ENCODE results near the gene COL18A1.

The COL18A1 gene

GRCh38 chr21:45383111-45383614 is 21.8 kb upstream of the COL18A1 start:
- DNase-seq (ENCODE audit: low spot score) = no peak

GRCh38 chr21:45383615-45384201 is 21.3 kb upstream of the COL18A1 start:
- no peak for DNase-seq (ENCODE audit: low spot score)

DNA sequence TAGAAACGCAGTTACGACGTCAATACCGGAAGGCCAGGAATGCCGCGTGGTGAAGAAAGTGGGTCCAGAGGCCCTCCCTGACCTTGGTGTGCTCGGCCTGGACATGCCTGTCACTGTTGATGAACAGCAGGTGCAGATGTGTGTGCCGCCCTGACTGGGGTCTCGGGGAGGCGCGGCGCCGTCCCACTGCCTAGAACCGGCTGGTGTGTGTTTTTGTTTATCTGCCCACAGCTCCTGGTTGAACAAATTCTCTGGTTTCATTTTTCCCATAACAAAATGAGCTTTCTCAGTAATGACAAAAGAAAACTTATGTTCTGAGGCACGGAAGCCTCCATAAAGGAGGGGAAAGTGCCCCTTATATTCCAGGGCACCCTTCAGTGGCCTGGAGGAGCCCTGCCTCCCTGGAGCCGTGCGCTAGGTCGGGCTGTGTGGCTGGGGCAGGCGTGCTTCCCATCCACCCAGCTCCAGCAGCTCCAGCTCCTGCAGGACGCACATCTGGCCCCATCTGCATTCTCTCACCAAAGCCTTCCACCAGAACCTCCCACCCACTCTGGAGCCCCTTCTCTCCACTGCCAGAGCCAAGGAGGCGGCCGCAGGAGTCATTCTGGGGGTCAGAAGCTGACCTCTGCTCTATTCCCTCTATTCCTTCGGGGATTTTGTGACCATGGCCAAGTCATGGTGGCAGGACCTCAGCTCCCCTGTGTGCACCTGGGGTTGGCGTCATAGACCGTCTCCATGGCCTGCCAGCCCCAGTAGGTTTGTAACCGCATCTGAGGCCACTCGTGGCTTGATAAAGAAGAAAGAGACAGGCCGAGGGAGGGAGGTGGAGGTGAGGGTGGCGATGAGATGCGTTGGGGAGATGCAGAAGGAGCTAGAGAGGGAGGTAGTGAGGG is 20.1 kb upstream of the COL18A1 start:
- no peak for DNase-seq (ENCODE audit: low spot score)

DNA sequence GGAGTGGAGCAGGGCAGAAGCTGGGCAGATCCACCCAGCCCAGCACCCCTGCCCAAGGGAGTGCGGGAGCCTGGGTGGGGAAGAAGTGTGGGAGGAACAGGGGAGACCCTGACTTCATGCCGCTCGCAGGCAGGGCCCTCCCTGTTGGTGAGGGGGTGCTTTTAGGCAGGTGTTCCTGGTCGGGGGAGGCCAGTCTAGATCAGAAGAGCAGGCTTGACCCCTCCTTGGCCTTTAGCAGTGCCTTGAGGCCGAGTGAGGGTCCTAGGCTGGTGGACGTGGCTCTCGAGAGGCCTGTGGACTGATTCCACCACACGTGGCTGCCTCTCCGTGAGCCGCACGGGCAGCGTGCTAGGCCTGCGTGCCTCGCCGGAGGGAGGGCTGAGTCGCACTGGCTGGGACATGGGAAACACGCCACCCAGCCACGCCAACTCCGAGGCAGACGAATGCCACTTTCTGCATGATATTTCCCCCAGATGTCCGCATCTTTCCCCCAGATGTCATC is 19.4 kb upstream of the COL18A1 start:
- DNase-seq (ENCODE audit: low spot score) = no peak

DNA sequence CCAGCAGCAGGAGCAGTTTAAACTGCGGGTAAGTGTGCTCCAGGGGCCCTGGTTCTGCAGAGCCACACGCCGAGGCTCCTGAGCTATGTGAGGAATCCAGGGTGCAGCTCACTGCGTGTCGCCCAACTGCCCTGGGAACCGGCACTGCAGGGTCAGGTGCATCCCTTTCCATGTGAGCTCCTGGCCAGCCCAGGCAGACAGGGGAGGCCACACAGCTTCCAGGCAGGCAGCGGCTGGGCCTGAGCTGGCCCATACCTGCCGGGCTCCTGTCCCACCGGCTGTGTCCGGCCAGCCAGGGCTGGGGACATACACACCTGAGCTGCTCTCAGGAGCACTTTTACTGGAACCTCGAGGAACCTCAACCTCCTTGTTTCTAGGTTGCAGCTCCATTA is 18.6 kb upstream of the COL18A1 start:
- no peak for DNase-seq (ENCODE audit: low spot score)

DNA sequence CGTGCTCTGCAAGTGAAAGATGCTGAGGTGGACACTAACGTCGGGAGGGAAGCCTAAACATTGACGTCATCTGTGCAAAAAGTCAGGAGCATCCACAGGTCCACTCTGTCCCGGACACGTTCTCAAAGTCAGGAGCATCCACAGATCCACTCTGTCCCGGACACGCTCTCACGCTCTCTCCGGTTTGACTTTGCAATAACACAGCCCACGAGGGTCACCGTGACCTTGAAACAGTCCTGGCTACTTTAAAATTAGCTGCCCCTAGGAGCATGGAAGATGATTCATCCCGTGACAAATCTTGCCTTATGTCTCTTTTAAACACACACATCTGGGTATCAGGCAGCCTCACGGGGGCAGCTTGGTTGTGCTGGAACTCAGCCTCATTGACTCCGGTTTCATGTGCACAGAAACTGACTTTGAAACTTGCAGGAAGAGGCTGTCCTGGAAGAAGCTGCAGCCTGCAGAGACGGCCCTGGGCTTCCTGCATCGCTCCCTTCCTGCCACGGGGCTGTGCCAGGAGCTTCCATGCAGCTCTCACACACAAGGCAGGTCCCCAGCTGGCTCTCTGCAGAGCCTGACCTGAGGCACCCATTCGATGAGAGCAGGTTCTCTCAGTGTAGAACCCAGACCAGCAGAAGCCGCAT is 18.1 kb upstream of the COL18A1 start:
- peak; percentile 85 for DNase-seq (ENCODE audit: low spot score)

GRCh38 chr21:45387506-45387905 is 17.5 kb upstream of the COL18A1 start:
- DNase-seq (ENCODE audit: low spot score) = no peak

DNA sequence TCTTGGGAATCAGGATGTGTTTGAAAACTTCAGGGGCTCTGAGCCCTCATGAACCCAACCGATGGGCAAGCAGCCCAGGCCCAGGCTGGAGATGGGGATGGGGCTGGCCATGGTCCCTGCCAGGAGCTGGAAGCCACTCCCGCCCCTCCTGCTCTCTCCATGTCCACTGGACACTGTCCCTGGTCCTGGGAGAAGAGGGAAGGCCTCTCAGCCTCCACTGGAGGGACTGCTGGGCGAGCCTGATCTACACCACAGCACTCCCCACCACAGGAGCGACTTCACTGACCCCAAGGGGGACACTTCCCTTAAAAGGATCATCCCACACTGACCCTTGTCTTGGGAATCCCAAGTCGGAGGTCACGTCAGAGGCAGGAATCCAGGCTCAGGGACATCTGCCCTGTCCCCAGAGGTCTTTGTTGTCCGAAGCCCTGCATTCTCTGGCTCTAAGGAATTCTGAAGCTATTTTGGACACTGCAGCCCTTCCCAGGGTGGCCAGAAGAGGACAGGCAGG is 16.9 kb upstream of the COL18A1 start:
- no peak for DNase-seq (ENCODE audit: low spot score)

GRCh38 chr21:45388611-45389296 is 16.2 kb upstream of the COL18A1 start:
- no peak for DNase-seq (ENCODE audit: low spot score)

DNA sequence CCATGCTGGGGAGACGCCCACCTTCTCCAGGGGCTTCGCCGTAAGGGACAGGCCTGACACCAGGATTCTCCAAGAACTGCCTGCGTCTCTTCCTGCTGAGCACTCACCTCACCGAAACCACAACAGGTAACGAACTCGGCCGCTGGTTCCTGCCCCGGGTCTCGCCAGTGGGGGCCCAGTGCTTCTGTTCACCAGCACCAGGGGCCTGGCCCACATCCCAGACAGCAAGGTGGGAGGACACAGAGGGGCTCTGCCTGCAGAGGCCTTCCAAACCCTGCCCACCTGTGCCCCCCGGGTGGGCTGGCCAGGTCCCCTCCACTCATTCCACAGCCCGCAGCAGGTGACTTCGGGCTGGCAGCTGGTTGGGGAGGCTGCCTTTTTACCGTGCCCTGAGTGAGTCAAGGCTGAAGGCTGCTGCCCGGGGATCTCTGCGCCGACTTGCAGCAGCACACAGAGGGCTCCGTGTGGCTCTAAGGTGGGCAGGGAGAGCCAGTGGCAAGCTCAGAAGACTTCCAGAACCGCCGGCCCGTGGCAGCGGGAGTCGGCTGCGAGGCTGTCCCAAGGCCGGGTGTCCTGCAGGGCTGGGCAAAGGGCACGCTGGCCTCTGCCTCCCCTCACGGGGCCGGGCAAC is 14.7 kb upstream of the COL18A1 start:
- DNase-seq (ENCODE audit: low spot score) = no peak

DNA sequence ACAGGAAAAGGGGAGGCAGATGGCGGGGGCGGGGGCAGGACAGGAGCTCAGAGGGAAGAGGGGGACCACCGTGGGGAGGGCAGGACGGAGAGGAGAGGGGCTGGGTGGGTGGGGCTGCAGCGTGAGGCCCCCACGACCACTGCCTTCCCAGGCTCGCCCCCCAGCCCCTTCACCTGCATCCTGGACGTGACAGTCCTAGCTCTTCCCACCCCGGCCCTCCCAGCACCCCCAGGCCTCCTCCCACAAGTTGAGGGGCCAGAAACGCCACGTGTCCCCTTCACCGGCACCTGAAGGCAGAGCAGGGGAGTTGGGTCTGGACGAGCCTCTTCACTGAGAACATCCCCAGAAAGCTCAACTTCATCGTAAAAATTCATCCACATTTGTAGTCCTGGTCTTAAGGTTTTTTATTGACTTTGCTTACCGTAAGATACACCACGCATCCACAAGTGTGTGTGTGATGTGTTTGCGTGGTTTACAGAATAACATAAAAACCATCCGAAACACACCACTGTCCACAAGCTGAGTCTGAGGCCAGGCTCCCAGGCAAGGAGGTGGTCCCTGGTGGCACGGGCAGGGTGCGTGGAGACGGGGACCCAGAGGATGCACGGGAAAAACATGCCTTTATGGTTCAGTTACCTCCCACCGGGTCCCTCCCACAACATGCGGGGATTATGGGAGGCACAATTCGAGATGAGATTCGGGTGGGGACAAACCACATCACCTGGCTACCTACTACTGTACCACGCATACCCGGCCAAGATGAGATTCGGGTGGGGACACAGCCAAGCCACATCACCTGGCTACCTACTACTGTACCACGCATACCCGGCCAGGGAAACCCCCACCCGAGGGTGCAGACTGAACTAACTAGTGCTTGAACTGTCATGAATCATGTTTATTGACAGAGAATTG is 13.9 kb upstream of the COL18A1 start:
- no peak for DNase-seq (ENCODE audit: low spot score)

GRCh38 chr21:45391743-45392572 is 13.0 kb upstream of the COL18A1 start:
- no peak for DNase-seq (ENCODE audit: low spot score)

DNA sequence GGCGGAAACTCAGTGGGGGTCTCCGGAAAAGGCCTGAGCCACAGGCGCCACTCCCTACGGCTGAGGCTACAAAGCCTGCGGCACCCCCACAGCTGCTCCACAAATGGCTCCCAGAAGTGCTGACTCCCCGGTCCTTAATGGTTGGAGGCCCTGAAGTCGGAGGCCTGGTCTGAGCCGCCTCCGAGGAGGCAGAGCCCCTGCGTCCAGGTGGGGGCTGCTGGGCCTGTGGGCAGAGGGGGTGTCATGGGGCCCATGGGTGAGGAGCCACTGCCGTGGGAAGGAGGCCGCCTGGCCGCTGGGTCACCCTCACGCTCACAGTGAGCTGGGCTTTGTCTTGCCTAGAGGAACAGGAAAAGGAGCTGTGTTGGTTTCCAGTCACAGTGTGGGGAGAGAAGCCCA is 12.4 kb upstream of the COL18A1 start:
- DNase-seq (ENCODE audit: low spot score) = no peak

DNA sequence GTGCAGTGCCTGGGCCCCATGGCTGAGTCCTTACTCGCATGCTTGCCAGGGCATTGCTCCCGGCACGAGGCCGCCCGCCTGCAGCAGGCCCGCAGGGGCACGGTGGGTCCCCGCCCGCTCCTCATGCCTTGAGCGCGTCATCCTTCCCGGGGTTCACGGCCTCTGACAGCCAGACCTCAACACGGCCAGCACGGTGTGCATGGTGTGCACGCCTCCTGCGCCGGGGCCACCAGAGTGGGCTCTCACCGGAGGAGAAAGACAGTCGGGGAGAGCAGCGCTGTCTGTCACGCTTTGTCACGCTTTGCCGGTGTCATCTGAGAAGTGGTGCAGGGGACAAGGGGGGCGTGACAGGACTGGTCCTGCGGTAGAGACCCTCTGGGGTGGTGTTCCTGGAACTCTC is 11.9 kb upstream of the COL18A1 start:
- no peak for DNase-seq (ENCODE audit: low spot score)

DNA sequence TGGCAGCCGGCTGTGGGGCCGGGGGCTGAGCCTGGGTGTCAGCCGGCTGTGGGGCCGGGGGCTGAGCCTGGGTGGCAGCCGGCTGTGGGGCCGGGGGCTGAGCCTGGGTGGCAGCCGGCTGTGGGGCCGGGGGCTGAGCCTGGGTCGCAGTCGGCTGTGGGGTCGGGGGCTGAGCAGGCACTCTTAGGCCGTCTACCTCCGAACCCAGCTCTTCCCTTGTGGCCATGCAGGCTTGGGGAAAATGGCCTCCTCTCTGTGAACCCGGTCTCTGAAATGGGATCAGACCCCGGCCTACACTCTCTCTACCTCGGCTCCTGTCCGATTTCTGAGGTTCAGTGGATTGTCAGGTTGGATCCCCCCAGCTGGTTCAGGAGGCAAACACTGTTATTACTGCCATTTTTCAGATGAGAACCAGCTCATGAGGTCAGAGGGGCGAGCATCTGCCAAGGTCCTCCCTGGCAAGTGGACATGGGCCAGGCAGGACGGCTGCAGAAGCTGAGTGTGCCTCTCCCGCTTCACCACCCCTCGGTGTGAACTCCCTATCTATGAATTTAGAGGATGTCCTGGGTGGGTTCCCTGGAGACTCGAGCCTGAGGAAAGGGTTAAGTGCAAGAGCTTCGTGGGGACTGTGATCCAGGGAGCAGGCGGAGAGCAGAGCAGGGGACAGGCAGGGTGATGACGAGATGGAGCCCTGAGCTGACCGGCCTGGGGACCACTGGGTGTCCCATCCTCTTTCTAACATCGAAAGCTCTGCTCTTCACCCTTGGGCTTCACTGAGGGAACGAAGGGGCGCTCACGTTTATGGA is 10.9 kb upstream of the COL18A1 start:
- no peak for DNase-seq (ENCODE audit: low spot score)

- no peak for DNase-seq (ENCODE audit: low spot score)
These were observed 8.4 kb upstream of the COL18A1 start for GRCh38 chr21:45396620-45396995.

DNA sequence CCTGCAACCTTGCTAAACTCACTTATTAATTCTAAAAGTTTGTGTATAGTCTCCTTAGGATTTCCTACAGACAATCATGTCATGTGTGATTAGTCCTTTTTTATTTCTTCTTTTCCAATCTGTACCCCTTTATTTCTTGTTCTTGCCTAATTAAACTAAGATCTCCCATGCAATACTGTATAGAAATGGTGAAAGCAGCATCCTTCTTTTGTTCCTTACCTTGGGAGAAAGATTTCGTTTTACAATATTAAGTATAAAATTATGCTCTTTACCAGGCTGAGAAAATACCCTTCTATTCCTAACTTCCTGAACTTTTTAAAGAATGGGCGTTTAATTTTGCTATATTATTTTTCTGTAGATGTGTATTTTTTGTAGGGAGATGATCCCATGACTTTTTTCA is 7.6 kb upstream of the COL18A1 start:
- DNase-seq (ENCODE audit: low spot score) = no peak

- no peak for DNase-seq (ENCODE audit: low spot score)
These were observed 3.9 kb upstream of the COL18A1 start for GRCh38 chr21:45401054-45401518.
